ENCODE results near the gene ATN1.
A peak's percentile ranks its signal among the peaks of the same experiment; 100 is the strongest.

The ATN1 gene

GRCh38 chr12:6928022-6928702 lies 403 bp downstream of the ATN1 start:
- ChIA-PET POLR2A (ENCODE audit: low non-redundant PET) (interaction anchor here (0.7 to 1.2 kb wide), 2 partner anchors 34 to 37 kb away, joined by 4 to 5 read pairs; no protein-coding TSS in a partner anchor), CTCF (no interaction called here)
- no peak for TF ChIP-seq CTCF (conservative IDR thresholded peaks at IDR 0.05; ENCODE audit: low read depth)
- H3K27ac ChIP-seq = peak overlapping the region; percentile 98
- DNase-seq (ENCODE audit: low spot score) = no peak

- POLR2A ChIA-PET (ENCODE audit: low non-redundant PET) = interaction anchor here (0.7 to 1.2 kb wide), 2 partner anchors 33 to 38 kb away, joined by 4 to 5 read pairs; no protein-coding TSS in a partner anchor
Observed at GRCh38 chr12:6928703-6929407, 1.1 kb downstream of the ATN1 start.

GRCh38 chr12:6929466-6930452 lies 2.0 kb downstream of the ATN1 start:
- no peak for DNase-seq (ENCODE audit: low spot score)
- CTCF ChIA-PET = interaction anchor here (1.1 to 1.2 kb wide), 2 partner anchors 8 to 57 kb away, joined by 3 read pairs; partner anchors contain the start of gene SPSB2
- POLR2A ChIA-PET (ENCODE audit: low non-redundant PET) = interaction anchor here (1.2 kb wide), 1 partner anchor 33 kb away, joined by 5 read pairs; no protein-coding TSS in a partner anchor
- H3K27ac ChIP-seq = peak overlapping the region; percentile 98
- TF ChIP-seq CTCF (conservative IDR thresholded peaks at IDR 0.05; ENCODE audit: low read depth) = no peak

More at GRCh38 chr12:6928703-6929407, 1.1 kb downstream of the ATN1 start:
- peak overlapping the region; percentile 98 for H3K27ac ChIP-seq
- no peak for DNase-seq (ENCODE audit: low spot score)
- CTCF ChIA-PET = interaction anchor here (1.1 to 1.2 kb wide), 2 partner anchors 9 to 56 kb away, joined by 3 read pairs; partner anchors contain the start of gene SPSB2
- no peak for TF ChIP-seq CTCF (conservative IDR thresholded peaks at IDR 0.05; ENCODE audit: low read depth)

GRCh38 chr12:6932766-6933165 lies 5.0 kb downstream of the ATN1 start:
- ChIA-PET POLR2A (ENCODE audit: low non-redundant PET) (no interaction called here), CTCF (no interaction called here)
- H3K27ac ChIP-seq = no peak overlapping the region
- no peak for TF ChIP-seq CTCF (conservative IDR thresholded peaks at IDR 0.05; ENCODE audit: low read depth)
- no peak for DNase-seq (ENCODE audit: low spot score)

- ChIA-PET CTCF (interaction anchor here (1.2 kb wide), 1 partner anchor 16 kb away, joined by 3 read pairs; no protein-coding TSS in a partner anchor), POLR2A (ENCODE audit: low non-redundant PET) (no interaction called here)
- DNase-seq (ENCODE audit: low spot score) = no peak
- TF ChIP-seq CTCF (conservative IDR thresholded peaks at IDR 0.05; ENCODE audit: low read depth) = no peak
- peak overlapping the region; percentile 82 for H3K27ac ChIP-seq
Observed at GRCh38 chr12:6934110-6934509, 6.4 kb downstream of the ATN1 start.
